Chondrocyte (in vitro differentiated cells): ENCODE measurements around the gene PFKFB3. TPM values are rescaled to one million over a fixed set of nuclear protein-coding genes. Genes with fewer than 3 reads are reported as not detected.
"Not testable (repeated sequence)": the region's sequence is repeated elsewhere in the genome, so short reads cannot be mapped to it uniquely, and the experiment has no call there.

Source experiments
- DNase-seq: peaks from one replicate; pipeline ENCODE4 v3.0.0; 2021; ENCODE audit warnings: mixed read lengths, low spot score
- H3K27ac Mint-ChIP-seq: one replicate; pipeline ENCODE4 v1.8.0; 2021; ENCODE audit warnings: mild to moderate bottlenecking, moderate library complexity, mixed read lengths; ENCODE audit not compliant: unreplicated experiment
- H3K27me3 Mint-ChIP-seq: 2 replicates; pipeline ENCODE4 v1.8.0; 2021; ENCODE audit warnings: low read depth, mixed read lengths
- H3K36me3 Mint-ChIP-seq: 2 replicates; pipeline ENCODE4 v1.8.0; 2021; ENCODE audit warnings: low read depth, mixed read lengths
- H3K4me1 Mint-ChIP-seq: 2 replicates; pipeline ENCODE4 v1.8.0; 2021; ENCODE audit warnings: low read depth, mild to moderate bottlenecking, mixed read lengths
- H3K4me3 Mint-ChIP-seq: one replicate; pipeline ENCODE4 v1.8.0; 2021; ENCODE audit warnings: mild to moderate bottlenecking, moderate library complexity, mixed read lengths; ENCODE audit not compliant: unreplicated experiment
- H3K9me3 Mint-ChIP-seq: 2 replicates; pipeline ENCODE4 v1.8.0; 2021; ENCODE audit warnings: low read depth, mixed read lengths
- CTCF ChIP-seq: fragments of 200-600 bp; sonication (generic); IDR thresholded peaks from 2 replicates; pipeline ENCODE4 v1.5.0; 2021; ENCODE audit warnings: antibody characterized with exemption, mild to moderate bottlenecking, moderate library complexity
- total RNA-seq: library from RNA; stranded (reverse); gene quantifications from 3 replicates; pipeline ENCODE4 v1.2.1, GENCODE V29; 2021

The PFKFB3 gene
- total RNA-seq, 1 donor from 2014 or later = 46.5 TPM

DNA sequence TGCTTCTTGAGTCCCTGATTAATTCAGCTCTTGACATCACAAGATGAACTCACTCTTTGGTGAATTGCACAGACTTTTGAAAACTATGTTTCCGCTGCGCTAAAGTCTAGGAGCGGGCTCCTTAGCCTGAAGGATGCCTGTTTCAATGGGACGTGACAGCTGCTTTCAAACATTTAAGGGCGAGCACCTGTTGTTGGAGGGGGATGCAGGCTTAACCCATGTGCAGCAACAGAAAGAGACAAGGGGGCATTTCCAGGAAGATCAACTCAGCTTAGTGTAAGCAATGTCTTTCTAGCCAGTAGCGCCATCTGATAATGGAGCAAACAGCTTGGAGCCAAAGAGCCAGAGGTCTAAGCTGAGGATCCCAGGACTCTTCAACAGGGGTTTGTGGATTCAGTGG lies 8.4 kb upstream of the PFKFB3 start:
- TF ChIP-seq CTCF = no peak
- no peaks in the 10 kb centered on the region for H3K36me3 Mint-ChIP-seq
- no peak overlapping the region for H3K27ac Mint-ChIP-seq
- no peaks in the 10 kb centered on the region for H3K9me3 Mint-ChIP-seq
- H3K4me1 Mint-ChIP-seq = peaks cover 47% of the 10 kb centered on the region
- no peak for DNase-seq
- no peaks in the 10 kb centered on the region for H3K27me3 Mint-ChIP-seq
- H3K4me3 Mint-ChIP-seq = no peak overlapping the region

GRCh38 chr10:6195376-6195775 lies 7.4 kb upstream of the PFKFB3 start:
- Mint-ChIP-seq H3K4me1 (peaks cover 51% of the 10 kb centered on the region), H3K36me3 (no peaks in the 10 kb centered on the region), H3K9me3 (no peaks in the 10 kb centered on the region), H3K4me3 (no peak overlapping the region), H3K27me3 (no peaks in the 10 kb centered on the region), H3K27ac (peak overlapping the region; percentile 85)
- DNase-seq = no peak
- TF ChIP-seq CTCF = no peak

DNA sequence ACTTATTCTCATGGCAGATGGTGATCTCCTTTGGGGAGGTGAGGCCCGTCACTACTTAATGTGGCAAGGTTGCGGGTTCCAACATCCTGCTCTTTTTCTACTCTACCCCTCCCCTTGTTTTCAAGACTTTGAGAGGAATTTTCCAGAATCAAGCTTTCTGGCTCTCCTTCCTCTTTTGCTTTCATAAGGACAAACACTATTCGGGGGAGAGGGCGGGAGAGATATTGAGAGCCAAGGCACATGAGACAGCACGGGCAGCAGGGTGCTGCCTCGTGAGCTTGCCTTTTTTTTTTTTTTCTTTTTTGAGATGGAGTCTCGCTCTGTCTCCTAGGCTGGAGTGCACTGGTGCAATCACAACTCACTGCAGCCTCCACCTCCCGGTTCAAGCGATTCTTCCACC lies 6.9 kb upstream of the PFKFB3 start:
- peaks cover 54% of the 10 kb centered on the region for H3K4me1 Mint-ChIP-seq
- no peak for DNase-seq
- H3K9me3 Mint-ChIP-seq = no peaks in the 10 kb centered on the region
- TF ChIP-seq CTCF = no peak
- H3K27ac Mint-ChIP-seq = peak overlapping the region; percentile 85
- H3K4me3 Mint-ChIP-seq = no peak overlapping the region
- H3K36me3 Mint-ChIP-seq = no peaks in the 10 kb centered on the region
- H3K27me3 Mint-ChIP-seq = no peaks in the 10 kb centered on the region

GRCh38 chr10:6196524-6196923 lies 6.2 kb upstream of the PFKFB3 start:
- H3K4me1 Mint-ChIP-seq = peaks cover 54% of the 10 kb centered on the region
- not testable (repeated sequence) for H3K36me3 Mint-ChIP-seq, DNase-seq, H3K4me3 Mint-ChIP-seq, H3K9me3 Mint-ChIP-seq, H3K27ac Mint-ChIP-seq, H3K27me3 Mint-ChIP-seq

DNA sequence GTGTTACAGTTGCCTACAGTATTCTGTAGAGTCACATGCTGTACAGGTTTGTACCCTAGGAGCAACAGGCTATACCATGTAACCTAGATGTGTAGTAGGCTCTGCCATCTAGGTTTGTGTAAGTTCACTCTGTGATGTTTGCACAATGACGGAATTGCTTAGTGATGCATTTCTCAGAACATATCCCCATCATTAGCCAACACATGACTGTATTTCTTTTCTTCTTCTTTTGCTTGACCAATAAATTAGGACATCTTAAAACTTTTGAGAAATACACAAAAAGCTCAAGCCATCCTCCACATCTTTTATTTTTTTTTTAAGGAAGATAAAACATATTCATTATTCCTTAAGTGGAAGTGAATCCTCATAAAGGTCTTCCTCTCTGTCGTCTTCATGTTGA lies 5.4 kb upstream of the PFKFB3 start:
- Mint-ChIP-seq H3K27me3 (no peaks in the 10 kb centered on the region), H3K4me3 (no peak overlapping the region), H3K36me3 (no peaks in the 10 kb centered on the region), H3K9me3 (no peaks in the 10 kb centered on the region), H3K4me1 (peaks cover 54% of the 10 kb centered on the region), H3K27ac (no peak overlapping the region)
- no peak for DNase-seq
- TF ChIP-seq CTCF = no peak

GRCh38 chr10:6198171-6198570 lies 4.6 kb upstream of the PFKFB3 start:
- H3K4me3 Mint-ChIP-seq = no peak overlapping the region
- no peak for DNase-seq
- H3K36me3 Mint-ChIP-seq = no peaks in the 10 kb centered on the region
- H3K4me1 Mint-ChIP-seq = peaks cover 46% of the 10 kb centered on the region
- H3K27me3 Mint-ChIP-seq = no peaks in the 10 kb centered on the region
- H3K9me3 Mint-ChIP-seq = no peaks in the 10 kb centered on the region
- no peak overlapping the region for H3K27ac Mint-ChIP-seq
- TF ChIP-seq CTCF = no peak
